GM18526 (cell line): ENCODE data around the gene TNF.

Experiments
- POLR2A ChIP-seq: IDR thresholded peaks from 3 replicates; pipeline ENCODE4 v1.6.1; 2011; ENCODE audit not compliant: insufficient read length; ENCODE audit errors: extremely low read depth

Gene TNF

DNA sequence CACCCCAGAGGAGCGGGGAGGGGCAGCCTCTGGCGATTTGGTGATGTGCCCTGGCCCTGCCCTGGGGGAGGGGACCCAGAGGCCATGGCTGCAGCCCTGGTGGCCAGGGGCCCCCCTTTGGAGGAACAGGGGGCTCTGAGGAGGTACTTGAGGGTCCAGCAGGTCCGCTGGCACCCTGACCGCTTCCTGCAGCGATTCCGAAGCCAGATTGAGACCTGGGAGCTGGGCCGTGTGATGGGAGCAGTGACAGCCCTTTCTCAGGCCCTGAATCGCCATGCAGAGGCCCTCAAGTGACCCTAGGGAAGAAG, 17.1 kb upstream of the TNF start:
- TF ChIP-seq POLR2A: no peak

DNA sequence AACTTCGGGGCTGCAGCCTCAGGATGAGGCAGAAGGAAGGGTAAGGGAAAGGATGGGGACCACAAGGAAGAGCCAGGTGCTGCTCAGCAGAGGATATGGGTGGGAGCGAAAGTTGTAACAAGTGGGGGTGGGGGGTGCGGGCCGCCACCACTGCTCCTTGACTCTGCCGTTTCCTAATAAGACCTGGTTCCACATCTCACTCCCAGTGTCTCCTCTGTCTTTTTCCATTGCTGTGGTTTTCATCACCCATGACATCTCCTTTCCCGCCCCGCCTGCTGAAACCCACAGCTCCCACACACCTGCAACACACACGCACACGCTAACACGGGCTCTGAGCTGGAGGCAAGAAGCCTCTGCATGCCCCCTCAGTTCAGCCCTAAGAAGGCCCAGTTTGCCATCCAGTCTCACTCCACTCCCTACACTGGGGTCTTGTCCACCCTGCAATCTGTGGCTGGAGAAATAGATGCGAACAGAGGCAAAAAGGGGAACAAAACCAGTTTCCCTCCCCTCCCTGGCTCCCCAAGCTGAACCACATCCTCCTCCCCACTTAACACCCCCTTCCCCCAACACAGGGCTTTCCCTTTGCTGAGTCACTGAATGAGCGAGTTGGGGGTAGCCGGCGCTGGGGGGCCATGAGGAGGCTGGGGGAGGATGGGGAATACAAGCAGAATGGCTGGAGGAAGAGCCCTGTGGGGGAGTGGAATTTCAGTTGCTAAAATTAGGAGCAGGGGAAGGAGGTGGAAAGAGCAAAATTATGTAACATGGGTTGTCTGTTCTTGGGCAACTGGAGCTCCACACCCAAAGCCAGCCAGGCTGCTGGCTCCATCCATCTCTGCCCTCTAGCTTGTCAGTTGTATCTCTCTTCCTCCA, 16.5 kb upstream of the TNF start:
- TF ChIP-seq POLR2A: peak; percentile 37

DNA sequence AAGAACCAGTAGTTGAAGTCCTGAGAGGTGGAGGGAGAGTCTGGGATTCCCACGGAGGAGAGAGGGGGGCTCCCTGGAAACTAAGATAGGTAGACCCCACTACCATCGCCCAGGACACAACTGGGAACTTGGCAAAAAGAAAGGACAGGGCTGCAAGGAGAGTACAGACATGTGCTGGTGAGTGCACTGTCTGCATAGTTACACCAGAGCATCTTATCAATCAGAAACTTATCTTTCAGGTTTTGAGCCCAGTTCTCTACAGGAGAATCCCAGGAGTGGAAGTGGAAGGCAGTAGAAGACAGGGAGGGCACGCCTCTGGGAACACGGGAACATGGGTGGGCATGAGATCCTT, 15.8 kb upstream of the TNF start:
- TF ChIP-seq POLR2A: peak; percentile 4

DNA sequence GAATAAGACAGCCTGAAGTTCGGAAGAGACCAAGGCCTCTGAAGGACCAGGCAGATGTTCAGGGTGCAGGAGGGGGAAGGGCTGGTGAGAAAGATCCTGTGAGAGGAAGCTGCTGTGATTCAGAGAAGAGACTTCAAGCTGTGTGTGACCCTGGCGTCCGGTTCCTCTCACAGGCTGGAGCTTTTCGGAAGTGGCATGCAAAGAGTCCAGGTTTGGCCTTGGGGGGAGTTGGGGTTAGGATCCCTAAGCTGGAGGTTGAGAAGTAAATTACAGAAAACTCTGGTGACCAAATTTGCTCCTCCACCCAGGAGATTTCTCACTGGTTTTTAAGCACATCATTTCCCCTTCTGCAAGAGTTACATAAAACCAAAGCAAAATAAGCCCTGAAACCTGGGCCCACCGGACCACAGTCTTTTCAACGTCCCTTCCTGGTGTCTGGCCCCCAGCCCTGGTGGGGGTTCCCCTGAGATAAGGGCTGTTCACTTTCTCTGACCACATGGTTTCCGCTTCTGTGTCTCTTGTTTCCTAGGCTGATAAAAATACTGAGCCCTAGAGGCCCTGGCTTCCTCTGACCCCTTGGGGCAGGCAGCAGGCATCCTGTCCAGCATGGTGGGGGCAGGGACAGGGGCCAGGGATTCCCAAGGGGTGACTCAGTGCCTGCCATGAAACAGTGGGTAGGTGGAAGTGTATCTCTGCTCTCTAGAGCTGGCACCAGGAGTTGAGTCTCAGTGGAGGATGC, 15.2 kb upstream of the TNF start:
- TF ChIP-seq POLR2A: peak; percentile 1

DNA sequence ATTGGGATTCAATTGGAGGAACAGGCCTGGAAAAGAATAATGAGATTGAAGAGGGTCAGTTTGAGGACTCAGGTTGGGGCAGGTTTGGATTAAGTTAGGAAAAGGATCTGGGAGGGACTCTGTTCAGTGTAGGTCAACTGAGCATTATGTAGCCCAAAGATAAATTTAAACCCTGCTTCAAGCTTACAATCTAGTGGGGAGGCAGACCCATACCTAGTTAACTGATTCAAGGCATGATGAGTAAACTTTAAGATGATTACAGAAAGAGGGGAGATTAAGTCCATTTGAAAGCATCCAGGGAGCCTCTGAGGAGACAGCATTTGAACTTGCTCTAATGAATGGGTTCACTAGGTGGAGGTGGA, 14.7 kb upstream of the TNF start:
- TF ChIP-seq POLR2A: no peak

DNA sequence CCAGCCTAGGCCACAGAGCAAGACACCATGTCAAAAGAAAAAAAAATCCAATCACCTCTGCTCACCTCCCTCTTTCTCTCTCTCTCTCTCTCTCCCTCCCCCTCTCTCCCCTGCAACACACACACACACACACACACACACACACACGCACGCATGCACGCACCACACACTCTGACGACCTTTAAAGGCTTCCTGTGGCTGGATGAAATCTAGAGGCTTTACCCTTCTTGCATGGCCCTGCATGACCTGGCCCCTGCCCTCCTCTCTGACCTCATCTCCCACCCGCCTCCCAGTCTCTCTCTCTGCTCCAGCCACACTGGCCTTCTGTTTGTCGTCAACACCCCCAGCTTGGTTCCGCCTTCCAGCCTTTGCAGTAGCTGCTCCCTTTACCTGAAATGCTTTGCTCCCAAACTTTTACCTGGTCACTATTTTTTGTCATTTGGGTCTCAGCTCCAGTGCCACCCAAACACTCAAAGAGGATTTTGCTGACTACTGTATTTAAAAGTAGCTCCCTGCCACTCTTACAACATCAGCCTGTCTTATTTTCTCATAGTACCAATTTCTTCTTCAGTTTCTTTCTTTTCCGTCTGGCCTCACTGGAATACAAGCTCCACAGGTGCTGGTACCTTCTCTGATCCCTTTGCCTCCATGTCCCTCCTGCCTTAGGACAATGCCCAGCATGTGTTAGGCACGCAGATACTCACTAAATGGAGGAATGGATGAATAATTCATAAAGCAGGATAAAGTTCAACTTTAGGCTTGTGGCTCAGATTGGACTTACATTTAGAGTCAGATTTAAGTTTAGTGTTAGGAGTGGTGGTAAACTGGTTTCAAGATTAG, 7.6 kb upstream of the TNF start:
- no peak for TF ChIP-seq POLR2A

DNA sequence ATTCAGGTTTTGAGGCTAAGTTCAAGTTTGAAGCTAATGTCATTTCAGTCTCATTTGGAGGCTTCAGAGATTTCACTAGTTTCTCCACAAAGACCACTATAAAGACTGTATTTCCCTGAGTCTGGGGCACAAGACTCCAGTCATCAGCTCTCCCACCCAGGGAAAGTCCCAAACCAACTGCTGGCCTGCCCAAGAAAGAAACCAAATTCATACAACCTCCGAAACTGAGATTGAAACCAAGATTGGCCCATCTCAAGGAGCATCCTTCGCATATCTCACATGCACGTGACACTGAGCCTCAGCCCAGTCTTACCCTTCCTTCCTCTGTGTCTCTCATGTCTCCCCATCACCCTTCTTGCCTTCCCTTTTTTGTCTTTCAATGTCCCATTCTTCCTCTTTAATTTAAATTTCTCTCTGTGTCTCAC, 6.8 kb upstream of the TNF start:
- TF ChIP-seq POLR2A: no peak

DNA sequence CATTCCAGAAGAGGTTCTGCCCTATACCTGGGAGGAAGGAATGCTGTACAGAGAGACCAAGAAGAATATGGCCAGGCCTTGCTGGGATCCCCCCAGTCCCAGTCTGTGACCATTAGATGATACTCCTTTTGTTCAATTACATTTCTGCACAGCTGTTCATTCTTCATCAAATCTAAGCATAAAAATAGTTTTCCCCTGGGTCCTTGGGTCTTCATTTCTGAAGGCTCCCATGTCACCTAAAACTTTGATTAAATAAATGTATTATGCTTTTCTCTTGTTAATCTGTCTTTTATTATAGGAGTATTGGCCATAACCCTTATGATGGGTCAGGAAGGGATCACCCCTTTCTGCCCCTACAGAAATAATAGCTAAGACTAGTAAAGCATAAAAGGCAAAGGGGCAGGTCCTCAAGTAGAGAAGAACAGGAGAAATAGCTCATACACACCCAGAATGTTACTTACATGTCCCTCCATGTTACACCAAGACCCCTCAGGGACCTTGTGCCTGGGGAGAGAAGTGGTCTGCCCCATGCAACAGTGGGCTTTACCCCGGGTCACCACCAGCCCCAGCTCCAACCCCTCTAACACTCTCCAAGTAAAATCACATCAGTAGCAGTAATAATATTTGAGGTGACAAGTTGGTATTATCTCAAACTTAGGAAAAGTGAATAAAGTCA, 5.4 kb upstream of the TNF start:
- TF ChIP-seq POLR2A: no peak

DNA sequence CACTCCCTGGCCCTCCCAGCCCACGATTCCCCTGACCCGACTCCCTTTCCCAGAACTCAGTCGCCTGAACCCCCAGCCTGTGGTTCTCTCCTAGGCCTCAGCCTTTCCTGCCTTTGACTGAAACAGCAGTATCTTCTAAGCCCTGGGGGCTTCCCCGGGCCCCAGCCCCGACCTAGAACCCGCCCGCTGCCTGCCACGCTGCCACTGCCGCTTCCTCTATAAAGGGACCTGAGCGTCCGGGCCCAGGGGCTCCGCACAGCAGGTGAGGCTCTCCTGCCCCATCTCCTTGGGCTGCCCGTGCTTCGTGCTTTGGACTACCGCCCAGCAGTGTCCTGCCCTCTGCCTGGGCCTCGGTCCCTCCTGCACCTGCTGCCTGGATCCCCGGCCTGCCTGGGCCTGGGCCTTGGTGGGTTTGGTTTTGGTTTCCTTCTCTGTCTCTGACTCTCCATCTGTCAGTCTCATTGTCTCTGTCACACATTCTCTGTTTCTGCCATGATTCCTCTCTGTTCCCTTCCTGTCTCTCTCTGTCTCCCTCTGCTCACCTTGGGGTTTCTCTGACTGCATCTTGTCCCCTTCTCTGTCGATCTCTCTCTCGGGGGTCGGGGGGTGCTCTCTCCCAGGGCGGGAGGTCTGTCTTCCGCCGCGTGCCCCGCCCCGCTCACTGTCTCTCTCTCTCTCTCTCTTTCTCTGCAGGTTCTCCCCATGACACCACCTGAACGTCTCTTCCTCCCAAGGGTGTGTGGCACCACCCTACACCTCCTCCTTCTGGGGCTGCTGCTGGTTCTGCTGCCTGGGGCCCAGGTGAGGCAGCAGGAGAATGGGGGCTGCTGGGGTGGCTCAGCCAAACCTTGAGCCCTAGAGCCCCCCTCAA, 3.1 kb upstream of the TNF start, which contains the start of gene LTA:
LTA (plus strand) TSS at position 249 of the 871 bp plus-strand sequence; CDS start at position 703, 454 bp downstream.
- peak; percentile 71 for TF ChIP-seq POLR2A

DNA sequence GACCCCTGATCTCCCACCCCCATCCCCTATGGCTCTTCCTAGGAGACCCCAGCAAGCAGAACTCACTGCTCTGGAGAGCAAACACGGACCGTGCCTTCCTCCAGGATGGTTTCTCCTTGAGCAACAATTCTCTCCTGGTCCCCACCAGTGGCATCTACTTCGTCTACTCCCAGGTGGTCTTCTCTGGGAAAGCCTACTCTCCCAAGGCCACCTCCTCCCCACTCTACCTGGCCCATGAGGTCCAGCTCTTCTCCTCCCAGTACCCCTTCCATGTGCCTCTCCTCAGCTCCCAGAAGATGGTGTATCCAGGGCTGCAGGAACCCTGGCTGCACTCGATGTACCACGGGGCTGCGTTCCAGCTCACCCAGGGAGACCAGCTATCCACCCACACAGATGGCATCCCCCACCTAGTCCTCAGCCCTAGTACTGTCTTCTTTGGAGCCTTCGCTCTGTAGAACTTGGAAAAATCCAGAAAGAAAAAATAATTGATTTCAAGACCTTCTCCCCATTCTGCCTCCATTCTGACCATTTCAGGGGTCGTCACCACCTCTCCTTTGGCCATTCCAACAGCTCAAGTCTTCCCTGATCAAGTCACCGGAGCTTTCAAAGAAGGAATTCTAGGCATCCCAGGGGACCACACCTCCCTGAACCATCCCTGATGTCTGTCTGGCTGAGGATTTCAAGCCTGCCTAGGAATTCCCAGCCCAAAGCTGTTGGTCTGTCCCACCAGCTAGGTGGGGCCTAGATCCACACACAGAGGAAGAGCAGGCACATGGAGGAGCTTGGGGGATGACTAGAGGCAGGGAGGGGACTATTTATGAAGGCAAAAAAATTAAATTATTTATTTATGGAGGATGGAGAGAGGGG, 1.9 kb upstream of the TNF start:
- TF ChIP-seq POLR2A: no peak

DNA sequence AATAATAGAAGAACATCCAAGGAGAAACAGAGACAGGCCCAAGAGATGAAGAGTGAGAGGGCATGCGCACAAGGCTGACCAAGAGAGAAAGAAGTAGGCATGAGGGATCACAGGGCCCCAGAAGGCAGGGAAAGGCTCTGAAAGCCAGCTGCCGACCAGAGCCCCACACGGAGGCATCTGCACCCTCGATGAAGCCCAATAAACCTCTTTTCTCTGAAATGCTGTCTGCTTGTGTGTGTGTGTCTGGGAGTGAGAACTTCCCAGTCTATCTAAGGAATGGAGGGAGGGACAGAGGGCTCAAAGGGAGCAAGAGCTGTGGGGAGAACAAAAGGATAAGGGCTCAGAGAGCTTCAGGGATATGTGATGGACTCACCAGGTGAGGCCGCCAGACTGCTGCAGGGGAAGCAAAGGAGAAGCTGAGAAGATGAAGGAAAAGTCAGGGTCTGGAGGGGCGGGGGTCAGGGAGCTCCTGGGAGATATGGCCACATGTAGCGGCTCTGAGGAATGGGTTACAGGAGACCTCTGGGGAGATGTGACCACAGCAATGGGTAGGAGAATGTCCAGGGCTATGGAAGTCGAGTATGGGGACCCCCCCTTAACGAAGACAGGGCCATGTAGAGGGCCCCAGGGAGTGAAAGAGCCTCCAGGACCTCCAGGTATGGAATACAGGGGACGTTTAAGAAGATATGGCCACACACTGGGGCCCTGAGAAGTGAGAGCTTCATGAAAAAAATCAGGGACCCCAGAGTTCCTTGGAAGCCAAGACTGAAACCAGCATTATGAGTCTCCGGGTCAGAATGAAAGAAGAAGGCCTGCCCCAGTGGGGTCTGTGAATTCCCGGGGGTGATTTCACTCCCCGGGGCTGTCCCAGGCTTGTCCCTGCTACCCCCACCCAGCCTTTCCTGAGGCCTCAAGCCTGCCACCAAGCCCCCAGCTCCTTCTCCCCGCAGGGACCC, 981 bp upstream of the TNF start:
- peak; percentile 11 for TF ChIP-seq POLR2A
